ENCODE data around the gene FAM9A. TPM values are rescaled to one million over a fixed set of nuclear protein-coding genes. Genes with fewer than 3 reads are reported as not detected.
A peak's percentile ranks its signal among the peaks of the same experiment; 100 is the strongest.

The FAM9A gene
- total and polyA plus RNA-seq, 2 of the 13 experiments (the other 11 are each of a cell fraction or from before 2014, with no cell fraction given): not detected

- ChIA-PET POLR2A (no interaction called here), CTCF (ENCODE audit: low intra/inter-chr PET ratio, low total read pairs) (interaction anchor here (0.9 to 1.5 kb wide), 3 partner anchors 67 to 1304 kb away, joined by 3 to 6 read pairs (median 4); no protein-coding TSS in a partner anchor)
- Histone ChIP-seq H3K27ac (ENCODE audit: extremely low read length, insufficient read depth, low read length) (no peak overlapping the region), H3K36me3 (replicated peaks in 1 of 2; ENCODE audit: control insufficient read depth in 1 of 2, insufficient read depth in 2 of 2, low read length in 2 of 2) (no peaks in the 10 kb centered on the region), H3K9ac (ENCODE audit: insufficient read depth, low read depth, low read length) (no peak overlapping the region), H3K4me3 (replicated peaks in 1 of 3; ENCODE audit: insufficient read depth in 1 of 3, low read depth in 2 of 3, low read length in 3 of 3) (no peak overlapping the region), H3K4me2 (ENCODE audit: low read depth, low read length) (no peak overlapping the region), H2AFZ (ENCODE audit: low read length) (no peak overlapping the region), H3K27me3 (ENCODE audit: control insufficient read depth in 1 of 2, insufficient read depth in 2 of 2, low read length in 2 of 2) (no peaks in the 10 kb centered on the region), H3K79me2 (ENCODE audit: insufficient read depth, low read length) (no peaks in the 10 kb centered on the region), H3K9me3 (ENCODE audit: low read length) (no peaks in the 10 kb centered on the region), H4K20me1 (ENCODE audit: insufficient read depth, low read length) (no peaks in the 10 kb centered on the region), H3K4me1 (ENCODE audit: insufficient read depth, low read length) (no peaks in the 10 kb centered on the region)
- FAIRE-seq: peak; percentile 40
- TF ChIP-seq PREB (CRISPR knock-in tag; IDR thresholded peaks at IDR 0.05): no peak
- no peak for TF ChIP-seq ZNF562 (CRISPR knock-in tag; IDR thresholded peaks at IDR 0.05; ENCODE audit: borderline replicate concordance)
- no peak for TF ChIP-seq ZBTB42 (CRISPR knock-in tag; IDR thresholded peaks at IDR 0.05)
- no peak for TF ChIP-seq PAWR (CRISPR knock-in tag; IDR thresholded peaks at IDR 0.05; ENCODE audit: borderline replicate concordance)
- TF ChIP-seq KLF9 (CRISPR knock-in tag; IDR thresholded peaks at IDR 0.05; ENCODE audit: low read depth): no peak
- TF ChIP-seq CTCF (CRISPR knock-in tag; IDR thresholded peaks at IDR 0.05): peak; percentile 66
- no peak for TF ChIP-seq ZNF724P (CRISPR knock-in tag; IDR thresholded peaks at IDR 0.05; ENCODE audit: borderline replicate concordance)
- TF ChIP-seq STAG1 (CRISPR knock-in tag; IDR thresholded peaks at IDR 0.05): peak; percentile 26; the same call in 1 of the 2 replicates
- in situ Hi-C loops (cut with HindIII; ENCODE audit: extremely low pct_ligation_motif_present, low pct_unique_long_range_greater_than_20kb): loop anchor here (10.0 kb wide), 1 partner anchor 71 kb away; no protein-coding TSS in a partner anchor
- intact Hi-C loops (cut with micrococcal nuclease; ENCODE audit: unreplicated experiment): loop anchor here (1.0 to 2.0 kb wide), 3 partner anchors 32 to 819 kb away; no protein-coding TSS in a partner anchor
- DNase-seq (ENCODE audit: low spot score): peak; percentile 45
- no TSS peak for BruUV-seq (replicated peaks)
- peak; percentile 53; the same call in 2 of the 3 replicates for ATAC-seq
These were observed 14.4 kb upstream of the FAM9A start for GRCh38 chrX:8815460-8816065.

Measured in HepG2 (cell line).